GM12872 (cell line): ENCODE measurements around the gene SCN1B.

Experiments
- CTCF ChIP-seq: IDR thresholded peaks from 3 replicates; pipeline ENCODE4 v1.5.1; 2011; ENCODE audit warnings: low read depth, mild to moderate bottlenecking, low read length, moderate library complexity; ENCODE audit not compliant: insufficient read depth

The SCN1B gene

GRCh38 chr19:34998777-34999497, 31.3 kb upstream of the SCN1B start:
- TF ChIP-seq CTCF = no peak

- TF ChIP-seq CTCF = no peak
These were observed 30.6 kb upstream of the SCN1B start, which contains the start of gene GRAMD1A for GRCh38 chr19:34999498-35000337. GRAMD1A (plus strand) TSS chr19:35000323; CDS start chr19:35000479, 156 bp downstream.

GRCh38 chr19:35000338-35000646, 30.0 kb upstream of the SCN1B start:
- TF ChIP-seq CTCF = no peak

- no peak for TF ChIP-seq CTCF
These were observed 29.4 kb upstream of the SCN1B start for GRCh38 chr19:35000647-35001501.

GRCh38 chr19:35002037-35002535, 28.2 kb upstream of the SCN1B start:
- no peak for TF ChIP-seq CTCF

- no peak for TF ChIP-seq CTCF
These were observed 25.6 kb upstream of the SCN1B start for GRCh38 chr19:35004517-35005255.
